Measurements from ENCODE around the gene TTC39C.
"Not testable (repeated sequence)": the region's sequence is repeated elsewhere in the genome, so short reads cannot be mapped to it uniquely, and the experiment has no call there.

TTC39C gene

GRCh38 chr18:24016643-24017042 is 2.1 kb downstream of the TTC39C start:
- H3K4me3 ChIP-seq (ENCODE audit: low read depth, low read length): no peak overlapping the region

- no peak overlapping the region for H3K4me3 ChIP-seq (ENCODE audit: low read depth, low read length)
Observed at GRCh38 chr18:24018299-24018886, 3.8 kb downstream of the TTC39C start.

- H3K4me3 ChIP-seq (ENCODE audit: low read depth, low read length): no peak overlapping the region
Observed at GRCh38 chr18:24019641-24020331, 5.2 kb downstream of the TTC39C start.

GRCh38 chr18:24021505-24021904 is 7.0 kb downstream of the TTC39C start:
- H3K4me3 ChIP-seq (ENCODE audit: low read depth, low read length): no peak overlapping the region

DNA sequence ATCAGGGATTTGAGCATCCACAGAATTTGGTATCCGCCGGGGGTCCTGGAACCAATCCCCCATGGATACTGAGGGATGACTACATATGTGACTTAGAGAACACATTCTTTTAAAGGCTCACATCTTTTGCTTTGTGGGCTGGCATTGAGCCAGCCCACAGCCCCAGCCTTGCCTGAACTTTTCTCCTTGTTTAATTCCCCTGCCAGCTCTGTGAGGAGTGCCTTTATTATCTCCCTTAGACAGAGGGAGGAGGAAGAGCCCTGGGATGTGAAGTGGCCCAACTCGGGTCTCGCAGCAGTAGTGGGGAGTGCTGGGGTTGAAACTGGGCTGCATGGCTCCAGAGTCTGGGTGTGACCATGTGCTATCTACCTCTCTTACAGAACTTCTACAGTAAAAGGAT is 7.6 kb downstream of the TTC39C start:
- no peak overlapping the region for H3K4me3 ChIP-seq (ENCODE audit: low read depth, low read length)

DNA sequence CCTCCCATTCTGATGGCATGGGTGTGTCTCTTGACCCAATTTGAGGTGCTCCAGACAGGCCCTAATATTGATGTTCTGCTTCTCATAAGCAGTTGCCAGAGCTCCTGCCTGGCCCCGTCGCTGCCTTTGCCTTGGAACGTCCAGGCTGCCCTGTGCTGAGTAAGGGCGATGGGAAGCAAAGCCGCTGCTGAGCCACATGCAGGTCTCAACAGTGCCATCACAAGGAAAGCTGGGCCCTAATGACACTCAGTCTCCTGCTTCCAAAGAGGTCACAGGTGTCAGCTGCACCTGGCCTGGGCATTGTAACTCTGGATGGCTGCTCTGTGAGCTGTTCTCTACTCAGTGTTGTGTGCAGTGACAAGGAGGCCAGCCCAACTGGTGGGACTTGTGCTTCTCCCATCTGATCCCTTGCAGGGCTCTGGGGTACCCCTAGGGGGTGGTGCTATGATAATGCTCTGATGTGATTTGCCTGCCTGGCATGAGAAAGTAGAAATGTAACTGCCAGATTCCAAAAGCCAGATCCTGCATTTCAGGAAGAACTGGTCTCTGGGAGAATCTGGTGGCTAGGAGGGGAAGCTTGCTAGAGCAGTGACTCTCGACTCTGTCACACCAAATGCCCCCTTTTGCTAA is 8.7 kb downstream of the TTC39C start:
- H3K4me3 ChIP-seq (ENCODE audit: low read depth, low read length): no peak overlapping the region

DNA sequence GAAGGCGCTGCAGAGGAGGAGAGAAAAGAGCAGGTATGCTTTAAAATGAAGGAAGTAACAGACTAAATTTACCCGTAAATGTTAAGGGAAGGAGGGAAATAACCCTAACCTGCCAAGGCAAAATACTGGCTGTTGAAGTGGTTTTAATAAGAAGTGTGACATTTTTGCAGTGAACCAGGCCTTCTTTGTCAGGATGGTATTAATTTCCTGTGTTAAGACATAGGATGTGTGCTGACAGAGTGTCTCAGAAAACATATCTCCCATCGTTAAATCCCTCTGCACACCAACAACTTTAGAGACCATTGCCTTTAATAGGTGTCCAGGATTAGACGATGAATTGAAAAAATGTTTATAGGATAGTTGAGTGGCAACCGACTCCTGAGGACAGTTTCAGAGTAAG is 9.9 kb downstream of the TTC39C start:
- H3K4me3 ChIP-seq (ENCODE audit: low read depth, low read length): no peak overlapping the region

- H3K4me3 ChIP-seq (ENCODE audit: low read depth, low read length): no peak overlapping the region
Observed at GRCh38 chr18:24026457-24026856, 11.9 kb downstream of the TTC39C start.

- H3K4me3 ChIP-seq (ENCODE audit: low read depth, low read length): no peak overlapping the region
Observed at GRCh38 chr18:24027156-24027827, 12.7 kb downstream of the TTC39C start.

GRCh38 chr18:24028946-24029345 is 14.4 kb downstream of the TTC39C start:
- H3K4me3 ChIP-seq (ENCODE audit: low read depth, low read length): not testable (repeated sequence)

- H3K4me3 ChIP-seq (ENCODE audit: low read depth, low read length): no peak overlapping the region
Observed at GRCh38 chr18:24031318-24031717, 16.8 kb downstream of the TTC39C start.

- H3K4me3 ChIP-seq (ENCODE audit: low read depth, low read length): no peak overlapping the region
Observed at GRCh38 chr18:24031916-24032315, 17.4 kb downstream of the TTC39C start.

DNA sequence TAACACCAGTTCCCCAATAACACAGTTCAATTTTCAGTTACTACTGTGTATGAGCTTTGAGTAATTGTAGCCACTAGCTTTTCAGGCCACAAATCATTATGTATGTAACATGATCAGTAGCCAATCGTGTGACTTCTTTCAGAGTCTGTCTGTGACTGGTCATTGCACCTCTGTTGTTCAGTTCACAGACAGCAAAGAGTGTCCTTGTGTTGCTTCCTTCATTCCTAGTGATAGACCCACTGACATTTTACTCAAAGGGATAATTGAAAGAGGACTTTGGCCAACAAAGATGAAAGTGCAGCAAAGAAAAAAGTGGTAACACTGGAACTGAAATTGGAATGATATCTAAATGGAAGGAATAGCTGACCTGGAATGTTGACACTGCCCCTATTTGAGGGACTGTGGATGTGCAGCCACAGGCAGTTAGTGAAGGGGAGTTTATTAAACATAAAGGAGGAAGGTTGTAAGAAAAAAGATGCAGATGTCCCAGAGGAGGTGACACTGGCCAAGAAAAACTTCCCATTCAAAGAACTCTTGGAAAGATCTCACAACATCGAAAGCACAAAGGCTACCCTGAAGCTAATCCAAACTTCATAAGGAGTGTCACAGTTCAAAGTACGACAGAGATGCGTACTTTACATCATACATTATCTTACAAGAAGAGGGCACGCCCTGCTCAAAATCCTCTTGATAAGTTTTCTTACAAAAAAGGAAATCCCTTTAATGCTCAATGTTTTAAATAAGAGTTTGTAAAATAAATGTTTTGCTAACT is 19.3 kb downstream of the TTC39C start:
- no peak overlapping the region for H3K4me3 ChIP-seq (ENCODE audit: low read depth, low read length)

- H3K4me3 ChIP-seq (ENCODE audit: low read depth, low read length): no peak overlapping the region
Observed at GRCh38 chr18:24035316-24035715, 20.8 kb downstream of the TTC39C start.

DNA sequence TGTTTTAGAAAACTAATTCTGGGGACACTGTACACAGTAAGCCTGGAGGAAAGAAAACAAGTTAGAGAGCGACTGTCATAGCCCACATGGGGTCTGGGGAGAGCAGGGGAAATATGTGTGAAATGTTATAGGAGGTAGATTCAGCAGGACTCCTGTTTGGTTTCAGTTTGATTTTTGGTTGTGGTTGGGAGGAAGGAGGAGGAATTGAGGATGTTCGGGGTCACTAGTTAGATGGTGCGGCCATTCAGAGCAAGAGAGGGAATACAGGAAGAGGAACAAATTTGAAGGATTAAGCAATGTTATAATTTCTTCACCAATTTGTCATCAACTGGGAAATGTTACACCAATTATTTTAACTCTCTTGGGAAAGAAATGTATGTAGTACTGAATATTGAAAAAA is 25.1 kb downstream of the TTC39C start:
- no peak overlapping the region for H3K4me3 ChIP-seq (ENCODE audit: low read depth, low read length)

DNA sequence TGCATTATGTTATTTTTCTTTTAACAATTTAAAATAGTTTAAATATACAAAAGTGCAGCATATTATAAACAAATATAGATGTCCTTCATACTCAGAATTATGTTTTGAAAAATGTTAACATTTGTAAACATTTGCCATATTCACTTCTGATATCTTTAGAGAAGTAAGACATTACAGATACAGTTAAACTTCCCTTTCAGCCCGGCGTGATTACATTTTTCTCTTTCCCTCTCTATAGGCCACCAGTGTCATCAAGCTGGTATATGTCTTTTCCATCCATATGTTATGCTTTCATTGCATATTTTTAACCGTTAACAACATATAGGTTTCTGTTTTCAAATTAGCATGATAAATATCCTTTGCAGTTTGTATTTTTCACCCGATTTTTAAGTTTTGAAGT is 27.1 kb downstream of the TTC39C start:
- H3K4me3 ChIP-seq (ENCODE audit: low read depth, low read length): no peak overlapping the region

- H3K4me3 ChIP-seq (ENCODE audit: low read depth, low read length): no peak overlapping the region
Observed at GRCh38 chr18:24043403-24043802, 28.8 kb downstream of the TTC39C start.

- no peak overlapping the region for H3K4me3 ChIP-seq (ENCODE audit: low read depth, low read length)
Observed at GRCh38 chr18:24048261-24048660, 33.7 kb downstream of the TTC39C start.

DNA sequence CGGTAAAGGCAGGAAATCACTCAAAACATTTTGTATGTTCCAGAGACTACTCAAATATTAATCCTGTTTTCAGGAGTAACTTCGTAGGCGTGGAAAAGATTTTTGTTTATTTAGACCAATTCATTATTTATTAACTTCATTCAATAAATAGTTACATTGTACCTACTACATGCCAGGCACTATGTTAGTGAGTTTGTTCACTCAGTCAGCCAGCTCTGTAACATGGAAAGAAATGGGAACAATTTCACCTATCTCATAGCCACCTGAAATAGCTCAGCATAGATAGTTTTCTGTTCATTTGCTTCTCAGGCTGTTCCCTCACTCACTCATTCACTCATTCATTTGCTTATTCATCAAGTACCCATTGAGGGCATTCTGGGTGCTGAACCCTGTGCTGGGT is 34.6 kb downstream of the TTC39C start:
- no peak overlapping the region for H3K4me3 ChIP-seq (ENCODE audit: low read depth, low read length)

- H3K4me3 ChIP-seq (ENCODE audit: low read depth, low read length): no peak overlapping the region
Observed at GRCh38 chr18:24051031-24051947, 36.7 kb downstream of the TTC39C start.
